ENCODE measurements around the gene PNKD. TPM values are rescaled to one million over a fixed set of nuclear protein-coding genes. Genes with fewer than 3 reads are reported as not detected.

PNKD gene
- total RNA-seq, 1 donor = 17.4 TPM

DNA sequence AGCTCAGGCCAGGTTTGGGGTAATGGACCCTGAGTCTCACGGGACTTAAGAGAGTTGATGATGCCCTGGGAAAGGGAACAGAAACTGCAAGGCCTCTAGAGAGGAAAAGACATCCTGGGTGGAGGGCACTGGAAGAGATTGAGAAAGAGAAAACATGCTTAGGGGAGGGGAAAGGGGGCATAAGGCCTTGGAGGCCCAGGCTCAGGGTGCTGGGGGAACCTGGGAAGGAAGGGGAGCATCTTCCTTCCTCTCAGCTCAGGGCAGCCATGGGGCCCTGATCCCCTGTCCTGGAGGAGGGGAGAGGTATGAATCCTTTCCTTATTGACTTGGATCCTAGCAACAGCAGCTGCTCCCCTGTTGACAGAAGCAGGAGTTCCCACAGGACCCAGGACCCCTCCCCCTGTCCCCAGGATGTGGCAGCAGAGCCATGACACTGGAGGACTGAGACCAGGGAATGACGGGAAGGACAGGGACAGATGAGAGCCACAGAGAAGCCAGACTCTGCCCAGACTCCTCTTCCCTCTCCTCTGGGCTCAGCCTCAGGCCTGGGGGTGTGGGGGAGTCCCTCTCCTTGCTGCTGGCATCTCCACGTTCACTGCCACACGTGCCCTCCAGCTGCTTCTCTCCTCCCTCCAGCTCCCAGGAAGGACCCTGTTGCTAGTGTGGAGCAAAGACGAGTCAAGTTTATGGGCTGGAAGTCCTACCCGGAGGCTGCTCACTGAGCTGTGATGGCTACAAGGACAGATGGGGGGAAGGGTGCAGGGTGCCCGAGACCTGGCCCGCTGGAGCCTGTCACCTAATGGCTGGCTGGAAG is 8.7 kb upstream of the PNKD start:
- TF ChIP-seq, protein P1, sequence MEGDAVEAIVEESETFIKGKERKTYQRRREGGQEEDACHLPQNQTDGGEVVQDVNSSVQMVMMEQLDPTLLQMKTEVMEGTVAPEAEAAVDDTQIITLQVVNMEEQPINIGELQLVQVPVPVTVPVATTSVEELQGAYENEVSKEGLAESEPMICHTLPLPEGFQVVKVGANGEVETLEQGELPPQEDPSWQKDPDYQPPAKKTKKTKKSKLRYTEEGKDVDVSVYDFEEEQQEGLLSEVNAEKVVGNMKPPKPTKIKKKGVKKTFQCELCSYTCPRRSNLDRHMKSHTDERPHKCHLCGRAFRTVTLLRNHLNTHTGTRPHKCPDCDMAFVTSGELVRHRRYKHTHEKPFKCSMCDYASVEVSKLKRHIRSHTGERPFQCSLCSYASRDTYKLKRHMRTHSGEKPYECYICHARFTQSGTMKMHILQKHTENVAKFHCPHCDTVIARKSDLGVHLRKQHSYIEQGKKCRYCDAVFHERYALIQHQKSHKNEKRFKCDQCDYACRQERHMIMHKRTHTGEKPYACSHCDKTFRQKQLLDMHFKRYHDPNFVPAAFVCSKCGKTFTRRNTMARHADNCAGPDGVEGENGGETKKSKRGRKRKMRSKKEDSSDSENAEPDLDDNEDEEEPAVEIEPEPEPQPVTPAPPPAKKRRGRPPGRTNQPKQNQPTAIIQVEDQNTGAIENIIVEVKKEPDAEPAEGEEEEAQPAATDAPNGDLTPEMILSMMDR (IDR thresholded peaks at IDR 0.05; ENCODE audit: insufficient read depth, low read length) = no peak
- no peak for DNase-seq (ENCODE audit: low read depth)
- no peak overlapping the region for H3K4me3 ChIP-seq (ENCODE audit: low read depth, low read length)

DNA sequence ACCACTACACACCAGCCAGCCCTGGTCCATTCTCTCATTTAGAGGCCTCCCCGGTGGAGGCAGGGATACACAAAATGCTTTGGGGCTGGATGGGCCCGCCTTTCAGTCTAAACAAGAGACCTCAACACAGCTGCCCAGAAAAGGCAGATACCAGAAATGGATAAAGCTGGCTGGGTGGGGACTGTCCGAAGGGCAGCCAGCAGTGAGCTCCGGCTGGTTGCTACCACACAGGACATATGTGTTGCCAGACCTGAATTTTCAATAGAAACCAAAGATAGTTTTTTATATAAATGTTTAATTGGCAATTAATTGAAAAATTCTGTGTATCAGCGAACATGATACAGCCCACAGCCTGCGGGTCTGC is 8.1 kb upstream of the PNKD start:
- no peak for DNase-seq (ENCODE audit: low read depth)
- TF ChIP-seq, protein P1 (IDR thresholded peaks at IDR 0.05; ENCODE audit: insufficient read depth, low read length) = no peak
- H3K4me3 ChIP-seq (ENCODE audit: low read depth, low read length) = no peak overlapping the region

DNA sequence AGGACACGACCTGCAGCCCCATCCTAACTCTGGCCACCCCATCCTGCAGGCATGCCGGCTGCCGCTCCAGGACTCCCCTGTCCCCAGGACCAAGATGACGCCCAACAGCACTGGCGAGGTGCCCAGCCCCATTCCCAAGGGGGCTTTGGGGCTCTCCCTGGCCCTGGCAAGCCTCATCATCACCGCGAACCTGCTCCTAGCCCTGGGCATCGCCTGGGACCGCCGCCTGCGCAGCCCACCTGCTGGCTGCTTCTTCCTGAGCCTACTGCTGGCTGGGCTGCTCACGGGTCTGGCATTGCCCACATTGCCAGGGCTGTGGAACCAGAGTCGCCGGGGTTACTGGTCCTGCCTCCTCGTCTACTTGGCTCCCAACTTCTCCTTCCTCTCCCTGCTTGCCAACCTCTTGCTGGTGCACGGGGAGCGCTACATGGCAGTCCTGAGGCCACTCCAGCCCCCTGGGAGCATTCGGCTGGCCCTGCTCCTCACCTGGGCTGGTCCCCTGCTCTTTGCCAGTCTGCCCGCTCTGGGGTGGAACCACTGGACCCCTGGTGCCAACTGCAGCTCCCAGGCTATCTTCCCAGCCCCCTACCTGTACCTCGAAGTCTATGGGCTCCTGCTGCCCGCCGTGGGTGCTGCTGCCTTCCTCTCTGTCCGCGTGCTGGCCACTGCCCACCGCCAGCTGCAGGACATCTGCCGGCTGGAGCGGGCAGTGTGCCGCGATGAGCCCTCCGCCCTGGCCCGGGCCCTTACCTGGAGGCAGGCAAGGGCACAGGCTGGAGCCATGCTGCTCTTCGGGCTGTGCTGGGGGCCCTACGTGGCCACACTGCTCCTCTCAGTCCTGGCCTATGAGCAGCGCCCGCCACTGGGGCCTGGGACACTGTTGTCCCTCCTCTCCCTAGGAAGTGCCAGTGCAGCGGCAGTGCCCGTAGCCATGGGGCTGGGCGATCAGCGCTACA is 7.4 kb upstream of the PNKD start:
- TF ChIP-seq, protein P1 (IDR thresholded peaks at IDR 0.05; ENCODE audit: insufficient read depth, low read length) = no peak
- H3K4me3 ChIP-seq (ENCODE audit: low read depth, low read length) = no peak overlapping the region
- no peak for DNase-seq (ENCODE audit: low read depth)

DNA sequence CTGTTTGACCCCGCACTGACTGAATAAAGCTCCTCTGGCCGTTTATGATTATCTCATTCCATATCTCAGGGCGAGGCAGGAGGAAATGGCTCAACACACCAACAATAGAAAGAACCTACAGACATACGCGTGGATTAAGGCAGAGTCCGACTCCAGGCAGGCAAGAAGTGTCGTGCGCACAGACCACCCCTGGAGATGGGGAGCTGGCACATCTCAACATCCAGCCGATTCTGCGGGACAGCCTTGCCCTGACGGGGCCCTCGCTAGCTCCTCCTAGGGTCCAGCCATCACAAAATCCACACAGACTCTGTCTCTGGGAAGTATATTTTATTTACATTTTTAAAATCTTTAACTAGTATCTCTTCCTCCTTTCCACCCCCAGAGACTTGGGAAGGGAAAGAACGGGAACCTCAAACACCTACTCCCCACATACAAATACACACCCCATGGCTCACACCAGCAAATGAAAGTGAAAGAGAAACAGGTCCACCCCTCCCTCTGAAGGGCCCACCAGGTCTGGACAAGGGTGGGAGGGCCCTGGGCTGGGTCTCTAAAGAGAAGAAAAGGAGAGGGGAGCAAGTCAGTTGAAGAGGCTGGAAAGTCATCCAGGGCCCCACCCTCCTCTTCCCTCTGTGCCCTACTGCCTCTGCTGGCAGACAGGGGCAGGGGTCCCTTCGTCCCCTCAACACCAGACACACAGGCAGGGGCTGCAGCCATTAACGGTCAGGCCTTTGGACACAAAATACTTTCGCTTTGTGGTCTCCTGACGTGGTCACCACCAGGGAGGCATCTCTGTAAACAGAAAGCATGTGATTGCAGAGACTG is 6.3 kb upstream of the PNKD start:
- DNase-seq (ENCODE audit: low read depth) = no peak
- H3K4me3 ChIP-seq (ENCODE audit: low read depth, low read length) = no peak overlapping the region
- TF ChIP-seq, protein P1 (IDR thresholded peaks at IDR 0.05; ENCODE audit: insufficient read depth, low read length) = peak; percentile 24

DNA sequence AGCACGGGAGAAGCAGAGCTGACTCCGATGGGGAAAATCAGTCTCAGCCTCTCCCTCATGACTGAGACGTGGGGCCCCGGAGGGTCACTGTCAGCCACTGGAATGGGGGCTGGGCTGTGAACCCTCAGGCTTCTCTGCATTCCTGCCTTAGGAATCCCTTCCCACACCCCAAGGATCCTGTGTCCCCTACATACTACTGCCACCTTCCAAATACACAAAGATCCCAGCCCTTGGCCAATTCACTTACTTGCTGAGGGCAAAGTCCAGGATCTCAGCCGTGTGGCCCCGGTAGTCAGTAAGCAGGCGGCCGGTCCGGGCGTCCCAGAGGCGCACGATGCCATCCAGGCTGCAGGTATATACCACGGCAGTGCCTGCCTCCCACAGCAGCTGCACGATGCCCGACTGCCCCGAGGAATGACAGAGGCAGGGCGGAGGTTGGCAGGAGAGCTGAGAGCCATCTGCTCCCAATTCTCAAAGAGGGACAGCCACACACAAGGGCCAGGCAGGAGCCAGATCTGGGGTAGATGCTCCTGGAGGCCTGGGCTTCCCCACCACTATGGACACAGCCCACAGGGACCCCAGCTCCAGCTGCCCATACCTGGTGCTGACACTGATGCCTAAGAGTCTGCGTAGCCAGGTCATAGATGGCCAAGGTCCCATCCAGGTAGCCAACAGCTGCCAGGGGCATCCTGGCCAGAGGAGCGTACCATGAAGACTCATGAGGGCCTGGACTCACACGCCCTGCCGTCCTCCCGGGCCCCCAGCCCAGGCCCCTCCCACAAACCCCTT is 5.4 kb upstream of the PNKD start:
- TF ChIP-seq, protein P1 (IDR thresholded peaks at IDR 0.05; ENCODE audit: insufficient read depth, low read length) = no peak
- no peak for DNase-seq (ENCODE audit: low read depth)
- H3K4me3 ChIP-seq (ENCODE audit: low read depth, low read length) = no peak overlapping the region

DNA sequence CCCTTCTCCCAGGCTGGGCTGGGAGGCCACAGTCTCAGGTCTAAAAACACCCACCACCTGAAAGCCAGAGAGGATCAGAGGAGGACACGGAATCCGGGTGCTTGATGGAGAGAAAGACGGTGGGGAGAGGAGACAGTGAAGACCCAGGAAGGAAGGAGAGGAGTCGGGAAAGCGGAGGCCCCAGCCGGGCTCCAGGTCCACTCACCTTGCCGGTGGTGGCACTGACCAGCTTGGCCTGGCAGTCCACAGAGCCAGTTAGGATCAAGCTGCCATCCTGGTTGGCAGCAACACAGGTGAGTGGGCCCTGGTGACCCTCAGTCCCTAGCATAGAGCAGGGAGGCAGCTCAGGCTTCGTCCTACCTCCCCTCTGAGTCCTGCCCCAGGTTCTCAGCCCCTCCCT is 4.7 kb upstream of the PNKD start:
- H3K4me3 ChIP-seq (ENCODE audit: low read depth, low read length) = no peak overlapping the region
- TF ChIP-seq, protein P1 (IDR thresholded peaks at IDR 0.05; ENCODE audit: insufficient read depth, low read length) = no peak
- no peak for DNase-seq (ENCODE audit: low read depth)

All from fibroblast of the aortic adventitia (primary cell).